SKM-1 treated with dmso at 0.1 percent for 144 hours (cell line): ENCODE results near the gene GPR162.

Experiments used
- DNase-seq: peaks from one replicate; lab custom pipeline; 2025; ENCODE audit not compliant: unreplicated experiment; lab: John Stamatoyannopoulos, UW

The GPR162 gene

GRCh38 chr12:6821591-6822425 lies at the start of gene GPR162:
Gene GPR162 (plus strand): TSS chr12:6821821. CDS start chr12:6823899, 2,078 bp downstream.
- no peak for DNase-seq

GRCh38 chr12:6772331-6772695 lies 49.3 kb upstream of the GPR162 start, which contains the start of gene LAG3:
Gene LAG3 (plus strand): TSS chr12:6772520. CDS start chr12:6772853, 333 bp downstream.
- DNase-seq, result no peak

GRCh38 chr12:6772726-6773589 lies 48.7 kb upstream of the GPR162 start:
- no peak for DNase-seq

GRCh38 chr12:6773590-6774351 lies 47.9 kb upstream of the GPR162 start:
- no peak for DNase-seq

- DNase-seq, result no peak
Observed at GRCh38 chr12:6774499-6775062, 47.0 kb upstream of the GPR162 start.

- no peak for DNase-seq
Observed at GRCh38 chr12:6775185-6776174, 46.1 kb upstream of the GPR162 start.

- DNase-seq, result no peak
Observed at GRCh38 chr12:6777386-6777785, 44.2 kb upstream of the GPR162 start.

GRCh38 chr12:6778217-6778573 lies 43.4 kb upstream of the GPR162 start:
- DNase-seq, result no peak

GRCh38 chr12:6778574-6779550 lies 42.8 kb upstream of the GPR162 start:
- peak; percentile 57 for DNase-seq

- no peak for DNase-seq
Observed at GRCh38 chr12:6779708-6780432, 41.8 kb upstream of the GPR162 start.

GRCh38 chr12:6780573-6780972 lies 41.0 kb upstream of the GPR162 start:
- no peak for DNase-seq

GRCh38 chr12:6782119-6782518 lies 39.5 kb upstream of the GPR162 start:
- no peak for DNase-seq

GRCh38 chr12:6782850-6783566 lies 38.6 kb upstream of the GPR162 start:
- no peak for DNase-seq

- DNase-seq, result no peak
Observed at GRCh38 chr12:6783828-6784227, 37.8 kb upstream of the GPR162 start.

GRCh38 chr12:6784296-6784695 lies 37.3 kb upstream of the GPR162 start:
- no peak for DNase-seq

- DNase-seq, result no peak
Observed at GRCh38 chr12:6784761-6785160, 36.9 kb upstream of the GPR162 start.

GRCh38 chr12:6786416-6787094 lies 35.1 kb upstream of the GPR162 start:
- no peak for DNase-seq
